KOPT-K1 (cell line): ENCODE results near the gene ERRFI1.
"Not testable (repeated sequence)": the region's sequence is repeated elsewhere in the genome, so short reads cannot be mapped to it uniquely, and the experiment has no call there.

ENCODE experiments used
- H3K27ac ChIP-seq: fragments of 200-600 bp; sonication (generic); 2 replicates; pipeline ENCODE4 v1.5.1; 2016; ENCODE audit warnings: antibody characterized with exemption, mild to moderate bottlenecking, low read depth, low read length; ENCODE audit not compliant: poor library complexity, severe bottlenecking
- H3K36me3 ChIP-seq: fragments of 200-600 bp; sonication (generic); 2 replicates; pipeline ENCODE4 v1.5.1; 2017; ENCODE audit warnings: antibody characterized with exemption, mild to moderate bottlenecking, low read length, moderate library complexity; ENCODE audit not compliant: insufficient read depth
- H3K9me3 ChIP-seq: fragments of 200-600 bp; sonication (generic); 2 replicates; pipeline ENCODE4 v1.5.1; 2017; ENCODE audit warnings: antibody characterized with exemption, low read length, mild to moderate bottlenecking; ENCODE audit not compliant: insufficient read depth, poor library complexity, severe bottlenecking

Gene ERRFI1

DNA sequence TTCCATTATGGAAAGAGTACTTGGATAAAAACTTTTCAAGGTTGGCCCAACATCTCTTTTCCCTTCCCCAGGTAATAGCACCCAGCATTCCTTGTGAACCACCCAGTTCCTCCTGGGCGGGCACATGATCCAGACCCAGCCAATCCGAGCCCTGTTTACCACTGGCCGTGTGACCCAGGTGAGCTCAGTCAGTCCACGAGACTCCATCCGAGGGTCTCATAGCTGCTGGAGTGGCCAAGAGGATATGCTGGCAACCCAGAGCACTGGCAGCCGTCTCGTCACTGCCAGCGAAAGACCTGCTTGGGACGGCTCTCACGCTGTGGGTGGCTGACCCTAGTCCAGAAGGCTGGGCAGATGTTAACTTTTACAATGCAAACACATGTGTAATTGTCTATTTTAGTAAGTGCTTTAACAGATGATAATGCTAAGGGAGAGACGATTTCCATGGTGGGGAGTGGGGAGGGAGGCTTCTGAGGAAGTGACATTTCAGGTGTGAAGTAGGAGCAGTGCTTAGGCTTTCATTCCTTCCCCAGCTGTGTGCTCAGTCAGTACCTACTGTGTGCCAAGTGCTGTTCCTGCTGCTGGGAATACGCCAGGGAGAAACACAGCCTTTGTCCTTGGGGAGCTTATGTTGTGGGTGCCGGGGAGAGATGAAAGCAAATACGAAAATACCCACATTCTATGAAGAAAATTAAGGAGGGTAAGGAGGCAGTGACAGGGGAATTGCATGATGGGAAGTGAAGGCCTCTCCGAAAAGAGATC is 40.1 kb downstream of the ERRFI1 start:
- H3K36me3 ChIP-seq = peaks cover 64% of the 10 kb centered on the region
- H3K9me3 ChIP-seq = no peaks in the 10 kb centered on the region
- H3K27ac ChIP-seq = no peak overlapping the region

DNA sequence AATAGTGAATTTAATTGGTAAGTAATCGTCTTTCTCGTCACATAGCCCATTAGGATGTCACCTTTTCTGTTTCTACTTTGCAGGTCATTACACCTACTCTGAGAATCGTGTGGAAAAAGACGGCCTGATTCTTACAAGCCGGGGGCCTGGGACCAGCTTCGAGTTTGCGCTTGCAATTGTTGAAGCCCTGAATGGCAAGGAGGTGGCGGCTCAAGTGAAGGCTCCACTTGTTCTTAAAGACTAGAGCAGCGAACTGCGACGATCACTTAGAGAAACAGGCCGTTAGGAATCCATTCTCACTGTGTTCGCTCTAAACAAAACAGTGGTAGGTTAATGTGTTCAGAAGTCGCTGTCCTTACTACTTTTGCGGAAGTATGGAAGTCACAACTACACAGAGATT is 41.3 kb downstream of the ERRFI1 start:
- Histone ChIP-seq H3K36me3 (peaks cover 68% of the 10 kb centered on the region), H3K9me3 (no peaks in the 10 kb centered on the region), H3K27ac (no peak overlapping the region)

- Histone ChIP-seq H3K9me3 (no peaks in the 10 kb centered on the region), H3K27ac (no peak overlapping the region), H3K36me3 (peaks cover 82% of the 10 kb centered on the region)
Measured at GRCh38 chr1:7983086-7983778, 42.9 kb downstream of the ERRFI1 start.

DNA sequence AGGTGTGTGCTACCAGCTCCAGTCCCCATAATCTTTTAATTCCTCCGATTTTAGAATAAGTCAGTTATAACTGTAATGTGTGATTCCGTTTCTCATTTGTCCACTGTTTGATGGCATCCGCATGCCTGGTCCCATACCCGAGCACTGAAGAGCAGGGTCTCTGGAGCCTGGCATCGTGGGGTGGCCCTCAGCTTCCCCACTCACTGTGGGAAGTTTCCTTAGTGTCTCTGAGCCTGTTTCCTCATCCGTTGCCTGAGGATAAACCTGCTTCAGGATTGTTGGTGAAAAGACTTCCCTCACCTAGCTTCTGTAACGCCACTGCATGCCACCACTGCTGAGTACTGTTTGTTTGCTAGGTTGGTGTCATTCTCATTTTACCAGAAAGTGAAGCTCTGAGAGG is 45.1 kb downstream of the ERRFI1 start:
- Histone ChIP-seq H3K36me3 (peaks cover 94% of the 10 kb centered on the region), H3K27ac (no peak overlapping the region)

GRCh38 chr1:7975212-7975865 is 50.8 kb downstream of the ERRFI1 start:
- Histone ChIP-seq H3K9me3 (no peaks in the 10 kb centered on the region), H3K27ac (no peak overlapping the region), H3K36me3 (peaks cover 80% of the 10 kb centered on the region)

More for the DNA sequence above, 45.1 kb downstream of the ERRFI1 start:
- H3K9me3 ChIP-seq = no peaks in the 10 kb centered on the region

DNA sequence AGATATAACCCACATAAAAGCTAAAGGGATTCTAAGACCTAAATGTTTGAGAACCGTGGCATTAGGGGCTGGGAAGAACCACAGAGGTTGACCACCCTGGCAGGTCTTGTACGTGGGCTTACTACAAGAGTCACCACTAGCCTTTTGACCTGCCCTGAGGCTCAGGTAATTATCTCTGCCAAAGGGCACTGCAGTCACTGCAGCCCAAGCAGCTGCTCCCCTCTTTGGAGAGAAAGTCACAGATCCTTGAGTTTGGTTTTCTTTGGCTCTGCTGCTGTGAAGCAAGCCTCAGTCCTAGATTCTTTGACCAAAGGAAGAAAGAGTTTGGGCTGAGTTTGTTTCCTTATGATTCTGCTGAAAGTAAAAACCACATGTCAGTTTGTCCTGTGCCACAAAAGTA is 53.0 kb downstream of the ERRFI1 start:
- H3K36me3 ChIP-seq = peaks cover 79% of the 10 kb centered on the region
- H3K9me3 ChIP-seq = no peaks in the 10 kb centered on the region
- H3K27ac ChIP-seq = no peak overlapping the region

- Histone ChIP-seq H3K27ac (no peak overlapping the region), H3K36me3 (peaks cover 80% of the 10 kb centered on the region), H3K9me3 (no peaks in the 10 kb centered on the region)
Measured at GRCh38 chr1:7972285-7972684, 53.8 kb downstream of the ERRFI1 start.

DNA sequence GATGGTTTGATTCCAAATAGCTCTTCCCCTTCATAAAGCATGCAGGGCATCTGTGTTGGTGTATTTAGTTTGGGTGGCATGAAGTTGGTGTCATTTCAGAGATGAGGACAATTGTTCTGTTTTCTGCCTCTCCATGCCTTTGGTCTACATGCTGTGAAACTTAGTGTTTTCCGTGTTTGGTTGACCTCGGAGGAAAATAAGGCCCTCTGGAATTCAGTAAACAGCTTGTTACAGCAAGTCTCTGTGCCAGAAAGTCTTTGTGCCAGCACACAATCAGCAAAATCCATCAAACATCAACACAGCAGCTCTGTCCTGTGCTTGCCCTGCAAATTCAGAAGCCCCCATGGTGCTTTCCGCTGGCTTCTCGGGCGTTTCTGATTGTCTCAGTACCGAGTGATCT is 55.1 kb downstream of the ERRFI1 start:
- H3K9me3 ChIP-seq = no peaks in the 10 kb centered on the region
- H3K27ac ChIP-seq = no peak overlapping the region
- H3K36me3 ChIP-seq = peaks cover 82% of the 10 kb centered on the region

DNA sequence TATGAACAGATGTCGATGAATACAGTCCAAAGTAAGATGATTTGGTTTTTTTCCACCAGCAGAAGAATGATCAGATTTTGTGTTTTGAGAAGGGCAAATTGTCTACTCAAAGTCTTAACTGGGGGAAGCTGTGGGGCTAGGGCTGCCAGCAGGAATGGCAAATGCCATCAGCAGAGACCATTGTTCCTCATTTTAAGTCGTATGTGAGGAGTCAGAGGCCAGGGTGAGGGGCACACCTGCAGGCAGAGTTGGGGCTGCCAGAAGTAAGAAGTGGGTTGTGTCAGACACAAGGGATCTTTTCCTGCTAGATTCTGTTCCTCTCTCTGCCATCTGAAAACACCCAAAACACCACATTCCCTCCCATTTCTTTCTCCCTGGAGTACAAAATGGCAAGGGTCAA is 55.9 kb downstream of the ERRFI1 start:
- Histone ChIP-seq H3K27ac (no peak overlapping the region), H3K9me3 (no peaks in the 10 kb centered on the region), H3K36me3 (peaks cover 83% of the 10 kb centered on the region)

DNA sequence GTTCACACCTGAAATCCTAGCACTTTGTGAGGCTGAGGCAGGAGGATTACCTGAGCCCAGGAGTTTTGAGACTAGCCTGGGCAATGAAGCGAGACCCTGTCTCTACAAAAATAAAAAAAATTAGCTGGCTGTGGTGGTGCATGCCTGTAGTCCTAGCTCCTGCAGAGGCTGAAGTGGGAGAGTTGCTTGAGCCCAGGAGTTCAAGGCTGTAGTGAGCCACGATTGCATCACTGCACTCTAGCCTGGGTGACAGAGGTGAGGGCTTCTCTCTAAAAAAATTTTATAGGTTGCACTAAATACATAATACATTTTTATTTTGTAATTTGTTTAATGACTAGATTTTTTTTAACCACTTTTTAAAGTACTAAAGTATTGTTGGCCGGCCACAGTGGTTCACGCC is 58.5 kb downstream of the ERRFI1 start:
- peaks cover 94% of the 10 kb centered on the region for H3K36me3 ChIP-seq
- H3K9me3 ChIP-seq = no peaks in the 10 kb centered on the region
- H3K27ac ChIP-seq = no peak overlapping the region

GRCh38 chr1:7967196-7967595 is 58.9 kb downstream of the ERRFI1 start:
- Histone ChIP-seq H3K36me3 (peaks cover 90% of the 10 kb centered on the region), H3K27ac (no peak overlapping the region), H3K9me3 (no peaks in the 10 kb centered on the region)

DNA sequence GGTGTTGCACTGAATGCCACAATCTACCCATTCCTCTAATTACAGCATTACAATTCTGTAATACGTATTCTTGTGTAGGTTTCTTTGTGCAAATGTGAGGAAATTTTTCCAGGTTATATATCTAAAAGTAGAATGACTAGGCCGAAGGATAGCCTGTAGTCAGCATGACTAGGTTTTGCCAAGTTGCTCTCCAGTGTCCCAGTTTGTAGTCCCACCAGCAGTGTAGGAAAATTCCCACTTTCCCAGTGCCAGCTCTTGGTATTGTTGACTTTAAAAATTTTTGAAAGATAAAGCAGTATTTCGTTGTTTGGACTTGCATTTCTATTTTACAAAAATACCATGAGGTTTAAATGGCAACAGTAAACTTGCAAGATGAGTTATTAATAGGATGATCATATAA is 61.6 kb downstream of the ERRFI1 start:
- Histone ChIP-seq H3K9me3 (no peaks in the 10 kb centered on the region), H3K36me3 (peaks cover 64% of the 10 kb centered on the region), H3K27ac (no peak overlapping the region)

DNA sequence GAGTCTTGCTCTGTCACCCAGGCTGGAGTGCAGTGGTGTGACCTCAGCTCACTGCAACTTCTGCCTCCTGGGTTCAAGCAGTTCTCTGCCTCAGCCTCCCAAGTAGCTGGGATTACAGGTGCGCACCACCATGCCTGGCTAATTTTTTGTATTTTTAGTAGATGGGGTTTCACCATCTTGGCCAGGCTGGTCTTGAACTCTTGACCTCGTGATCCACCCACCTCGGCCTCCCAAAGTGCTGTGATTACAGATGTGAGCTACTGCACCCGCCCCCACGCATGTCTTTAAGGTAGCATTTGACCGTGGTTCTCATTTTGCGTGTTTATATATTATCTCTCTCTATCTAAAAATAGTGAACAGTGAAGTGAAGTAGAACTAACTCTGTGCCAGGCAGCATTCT is 62.3 kb downstream of the ERRFI1 start:
- peaks cover 57% of the 10 kb centered on the region for H3K36me3 ChIP-seq
- H3K9me3 ChIP-seq, H3K27ac ChIP-seq: not testable (repeated sequence)

DNA sequence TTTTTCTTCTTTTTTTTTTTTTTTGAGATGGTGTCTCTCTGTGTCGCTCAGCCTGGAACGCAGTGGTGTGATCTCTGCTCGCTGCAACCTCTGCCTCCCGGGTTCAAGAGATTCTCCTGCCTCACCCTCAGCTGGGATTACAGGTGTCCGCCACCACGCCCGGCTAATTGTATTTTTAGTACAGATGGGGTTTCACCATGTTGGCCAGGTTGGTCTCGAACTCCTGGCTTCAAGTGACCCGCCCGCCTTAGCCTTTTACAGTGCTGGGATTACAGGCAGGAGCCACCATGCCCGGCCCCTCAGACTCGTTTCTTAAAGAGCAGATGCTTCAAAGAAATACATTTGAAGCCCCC is 62.8 kb downstream of the ERRFI1 start:
- H3K9me3 ChIP-seq, H3K27ac ChIP-seq: not testable (repeated sequence)
- H3K36me3 ChIP-seq = peaks cover 53% of the 10 kb centered on the region

DNA sequence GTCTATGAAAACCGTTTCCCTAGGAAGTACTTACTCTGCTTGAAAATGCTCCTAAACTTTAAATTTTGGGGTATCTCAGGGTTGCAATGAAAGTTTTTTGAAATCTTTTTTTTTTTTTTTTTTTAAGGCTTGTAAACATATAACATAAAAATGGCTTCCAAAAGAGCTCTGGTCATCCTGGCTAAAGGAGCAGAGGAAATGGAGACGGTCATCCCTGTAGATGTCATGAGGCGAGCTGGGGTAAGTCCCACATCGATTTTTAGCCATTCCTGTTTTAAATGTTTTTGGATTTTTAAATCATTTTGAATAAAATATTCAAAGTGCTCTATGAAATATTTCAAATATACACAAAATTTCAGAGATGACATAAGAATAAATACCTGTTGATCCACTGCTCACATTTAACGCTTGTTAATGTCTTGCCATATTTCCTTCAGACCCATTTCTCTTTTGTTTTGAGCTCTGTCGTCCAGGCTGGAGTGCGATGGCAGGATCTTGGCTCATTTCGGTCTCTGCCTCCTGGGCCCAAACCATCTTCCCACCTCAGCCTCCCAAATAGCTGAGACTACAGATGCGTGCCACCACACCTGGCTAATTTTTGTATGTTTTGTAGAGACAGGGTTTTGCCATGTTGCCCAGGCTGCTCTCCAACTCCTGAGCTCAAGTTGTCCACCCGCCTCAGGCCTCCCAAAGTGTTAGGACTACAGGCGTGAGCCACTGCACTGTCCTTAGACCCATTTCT is 63.3 kb downstream of the ERRFI1 start:
- peak overlapping the region; percentile 78 for H3K27ac ChIP-seq
- peaks cover 49% of the 10 kb centered on the region for H3K36me3 ChIP-seq
- no peaks in the 10 kb centered on the region for H3K9me3 ChIP-seq
